PC-3 (cell line): Measurements from ENCODE around the gene PTPA. TPM values are rescaled to one million over a fixed set of nuclear protein-coding genes. Genes with fewer than 3 reads are reported as not detected.

Source experiments
- ATAC-seq: fragments of 200-7000 bp; cut with Tn5 transposase; 2 replicates; pipeline ENCODE4 v1.9.1; 2020; ENCODE audit warnings: mild to moderate bottlenecking, moderate library complexity
- BruUV-seq: library from RNA; stranded (reverse); fragments of 400-500 nt; replicated peaks from 2 replicates; lab custom pipeline; 2021; lab: Mats Ljungman, UMichigan
- CTCF ChIA-PET: fragments of 300-600 bp; sonication (Branson Sonifier 250); formaldehyde crosslinking; loops from one replicate; lab custom pipeline; 2022; ENCODE audit warnings: antibody characterized with exemption; lab: Charles Lee
- POLR2A ChIA-PET: fragments of 300-600 bp; sonication (Branson Sonifier 250); formaldehyde crosslinking; loops from one replicate; lab custom pipeline; 2022; ENCODE audit warnings: antibody characterized with exemption; ENCODE audit not compliant: unreplicated experiment; lab: Charles Lee
- DNase-seq: peaks from one replicate; pipeline ENCODE4 v3.0.0-alpha.2; 2015
- H2AFZ ChIP-seq: fragments of 300-600 bp; sonication (generic); 2 replicates; pipeline ENCODE4 v1.6.0; 2016; ENCODE audit warnings: antibody characterized with exemption, low read length
- H3F3A ChIP-seq: fragments of 300-600 bp; sonication (generic); one replicate; pipeline ENCODE4 v1.6.0; 2017; ENCODE audit warnings: antibody characterized with exemption, low read length, control low read depth, mild to moderate bottlenecking; ENCODE audit not compliant: unreplicated experiment
- H3K27ac ChIP-seq: fragments of 300-600 bp; sonication (generic); 2 replicates; pipeline ENCODE4 v1.5.1; 2016; ENCODE audit warnings: mild to moderate bottlenecking, low read length
- H3K27me3 ChIP-seq: fragments of 300-600 bp; sonication (generic); 2 replicates; pipeline ENCODE4 v1.6.1; 2016; ENCODE audit warnings: low read length, mixed read lengths
- H3K36me3 ChIP-seq: fragments of 300-600 bp; sonication (generic); 2 replicates; pipeline ENCODE4 v1.6.1; 2016; ENCODE audit warnings: low read depth, mixed run types, low read length, mixed read lengths
- H3K4me1 ChIP-seq: fragments of 300-600 bp; sonication (generic); 2 replicates; pipeline ENCODE4 v1.5.1; 2016; ENCODE audit warnings: low read length; ENCODE audit not compliant: insufficient read depth
- H3K4me2 ChIP-seq: fragments of 300-600 bp; sonication (generic); 2 replicates; pipeline ENCODE4 v1.6.0; 2016; ENCODE audit warnings: low read length
- H3K4me3 ChIP-seq: fragments of 300-600 bp; sonication (generic); 2 replicates; pipeline ENCODE4 v1.5.1; 2016; ENCODE audit warnings: mild to moderate bottlenecking, low read length, mixed read lengths
- H3K79me2 ChIP-seq: fragments of 300-600 bp; sonication (generic); 2 replicates; pipeline ENCODE4 v1.6.1; 2017; ENCODE audit warnings: low read length, mixed read lengths
- H3K9ac ChIP-seq: fragments of 300-600 bp; sonication (generic); 2 replicates; pipeline ENCODE4 v1.6.0; 2016; ENCODE audit warnings: mild to moderate bottlenecking, low read length
- H3K9me2 ChIP-seq: fragments of 300-600 bp; sonication (generic); replicated peaks from 2 replicates; pipeline ENCODE4 v1.6.1; 2016; ENCODE audit warnings: mixed run types, low read length, mixed read lengths
- H3K9me3 ChIP-seq: fragments of 300-600 bp; sonication (generic); 2 replicates; pipeline ENCODE4 v1.6.1; 2016; ENCODE audit warnings: low read length, mixed read lengths
- H4K20me1 ChIP-seq: fragments of 300-600 bp; sonication (generic); 2 replicates; pipeline ENCODE4 v1.6.1; 2016; ENCODE audit warnings: low read length, mixed read lengths
- CTCF ChIP-seq: fragments of 300-600 bp; sonication (generic); conservative IDR thresholded peaks from 2 replicates; pipeline ENCODE4 v1.5.1; 2017; ENCODE audit warnings: antibody characterized with exemption, low read depth, mild to moderate bottlenecking, low read length
- EZH2 ChIP-seq: fragments of 300-600 bp; sonication (generic); IDR thresholded peaks from one replicate; pipeline ENCODE4 v1.6.1; 2017; ENCODE audit warnings: antibody characterized with exemption, mild to moderate bottlenecking, low read length; ENCODE audit not compliant: unreplicated experiment
- EZH2phosphoT487 ChIP-seq: fragments of 300-600 bp; sonication (generic); IDR thresholded peaks from 2 replicates; pipeline ENCODE4 v1.6.1; 2018; ENCODE audit warnings: mild to moderate bottlenecking, antibody characterized with exemption, low read length, borderline replicate concordance
- intact Hi-C: fragments of 100-400 bp; cut with micrococcal nuclease; formaldehyde crosslinking; loops from 2 replicates; pipeline ENCODE4 v1.9.0; 2023
- total RNA-seq: library from RNA; depleted of rRNA; stranded (reverse); fragments of >200 nt; gene quantifications from 2 replicates; pipeline ENCODE4 v1.2.3, GENCODE V29; 2014

Gene PTPA
- total RNA-seq, 1 experiment from 2014 or later: 138 TPM

DNA sequence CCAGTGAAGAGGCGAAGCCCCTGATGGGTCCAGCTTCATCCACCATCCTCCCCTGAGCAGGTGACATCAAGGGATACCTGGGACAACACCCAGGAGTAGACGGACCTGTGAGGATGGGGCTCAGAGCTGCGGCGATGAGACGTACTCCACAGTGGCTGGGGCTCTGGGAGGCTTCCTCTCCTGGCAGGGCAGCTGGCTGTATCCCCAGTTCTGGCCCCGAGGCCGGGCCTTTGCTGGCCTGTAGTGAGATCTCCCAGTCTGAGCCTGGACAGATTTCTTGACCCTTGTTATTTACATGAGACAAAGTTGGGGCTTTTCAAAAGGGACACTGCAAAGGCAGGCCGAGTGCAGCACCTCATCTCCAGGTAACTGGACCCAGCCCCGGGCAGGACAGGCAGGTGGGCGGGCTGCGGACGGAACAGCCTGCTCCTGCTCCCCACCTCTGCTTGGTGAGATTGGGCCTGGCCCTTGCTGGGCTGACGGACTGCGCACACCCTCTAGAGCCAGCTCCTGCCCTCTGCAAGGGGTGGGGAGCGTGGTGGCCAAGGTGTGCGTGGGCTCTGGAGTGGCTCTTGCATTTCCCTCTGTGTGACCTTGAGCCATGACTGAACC, 43.8 kb downstream of the PTPA start:
- no peaks in the 10 kb centered on the region for H3F3A ChIP-seq
- no peak overlapping the region for H3K4me3 ChIP-seq
- no peaks in the 10 kb centered on the region for H3K4me1 ChIP-seq
- DNase-seq (no peak), ATAC-seq (no peak)
- no peaks in the 10 kb centered on the region for H4K20me1 ChIP-seq
- H3K9me2 ChIP-seq: no peaks in the 10 kb centered on the region
- TF ChIP-seq EZH2phosphoT487: no peak
- no peak for TF ChIP-seq CTCF
- TF ChIP-seq EZH2: no peak
- no peaks in the 10 kb centered on the region for H3K79me2 ChIP-seq
- H2AFZ ChIP-seq: no peak overlapping the region
- no peak overlapping the region for H3K4me2 ChIP-seq
- no TSS peak for BruUV-seq
- intact Hi-C loops: no loop called here
- ChIA-PET CTCF (no interaction called here), POLR2A (no interaction called here)
- no peak overlapping the region for H3K27ac ChIP-seq
- H3K27me3 ChIP-seq: no peaks in the 10 kb centered on the region
- no peak overlapping the region for H3K9ac ChIP-seq
- no peaks in the 10 kb centered on the region for H3K36me3 ChIP-seq
- no peaks in the 10 kb centered on the region for H3K9me3 ChIP-seq

GRCh38 chr9:129156163-129156562, 44.9 kb downstream of the PTPA start:
- H3K79me2 ChIP-seq: no peaks in the 10 kb centered on the region
- ChIA-PET POLR2A (no interaction called here), CTCF (no interaction called here)
- H3K4me2 ChIP-seq: no peak overlapping the region
- no peaks in the 10 kb centered on the region for H3K27me3 ChIP-seq
- intact Hi-C loops: no loop called here
- no peaks in the 10 kb centered on the region for H3K36me3 ChIP-seq
- H3K9me2 ChIP-seq: no peaks in the 10 kb centered on the region
- H3K9me3 ChIP-seq: no peaks in the 10 kb centered on the region
- ATAC-seq: no peak
- BruUV-seq: no TSS peak
- no peaks in the 10 kb centered on the region for H4K20me1 ChIP-seq
- H3F3A ChIP-seq: no peaks in the 10 kb centered on the region
- DNase-seq: no peak
- no peak overlapping the region for H2AFZ ChIP-seq
- no peak overlapping the region for H3K9ac ChIP-seq
- TF ChIP-seq EZH2 (no peak), CTCF (no peak), EZH2phosphoT487 (no peak)
- H3K27ac ChIP-seq: no peak overlapping the region
- no peak overlapping the region for H3K4me3 ChIP-seq
- no peaks in the 10 kb centered on the region for H3K4me1 ChIP-seq

- no peaks in the 10 kb centered on the region for H4K20me1 ChIP-seq
- no peaks in the 10 kb centered on the region for H3K36me3 ChIP-seq
- H3K9me3 ChIP-seq: no peaks in the 10 kb centered on the region
- TF ChIP-seq EZH2: no peak
- no peak for TF ChIP-seq EZH2phosphoT487
- no peak for TF ChIP-seq CTCF
- H3K4me1 ChIP-seq: no peaks in the 10 kb centered on the region
- H3K27me3 ChIP-seq: no peaks in the 10 kb centered on the region
- no peak overlapping the region for H3K27ac ChIP-seq
- no peak overlapping the region for H3K4me3 ChIP-seq
- ATAC-seq (no peak), DNase-seq (no peak)
- H3K9me2 ChIP-seq: no peaks in the 10 kb centered on the region
- intact Hi-C loops: no loop called here
- no TSS peak for BruUV-seq
- H2AFZ ChIP-seq: no peak overlapping the region
- CTCF ChIA-PET: interaction anchor here (0.6 kb wide), 2 partner anchors 25 to 331 kb away, joined by 4 to 5 read pairs; partner anchors contain the start of gene SPOUT1
- POLR2A ChIA-PET: no interaction called here
- H3K4me2 ChIP-seq: no peak overlapping the region
- no peaks in the 10 kb centered on the region for H3K79me2 ChIP-seq
- no peak overlapping the region for H3K9ac ChIP-seq
- no peaks in the 10 kb centered on the region for H3F3A ChIP-seq
These were observed 49.7 kb downstream of the PTPA start for GRCh38 chr9:129160712-129161533.
